Measurements from ENCODE around the gene APOBEC3A. TPM values are rescaled to one million over a fixed set of nuclear protein-coding genes. Genes with fewer than 3 reads are reported as not detected.

APOBEC3A gene
- total RNA-seq, 1 donor = not detected

DNA sequence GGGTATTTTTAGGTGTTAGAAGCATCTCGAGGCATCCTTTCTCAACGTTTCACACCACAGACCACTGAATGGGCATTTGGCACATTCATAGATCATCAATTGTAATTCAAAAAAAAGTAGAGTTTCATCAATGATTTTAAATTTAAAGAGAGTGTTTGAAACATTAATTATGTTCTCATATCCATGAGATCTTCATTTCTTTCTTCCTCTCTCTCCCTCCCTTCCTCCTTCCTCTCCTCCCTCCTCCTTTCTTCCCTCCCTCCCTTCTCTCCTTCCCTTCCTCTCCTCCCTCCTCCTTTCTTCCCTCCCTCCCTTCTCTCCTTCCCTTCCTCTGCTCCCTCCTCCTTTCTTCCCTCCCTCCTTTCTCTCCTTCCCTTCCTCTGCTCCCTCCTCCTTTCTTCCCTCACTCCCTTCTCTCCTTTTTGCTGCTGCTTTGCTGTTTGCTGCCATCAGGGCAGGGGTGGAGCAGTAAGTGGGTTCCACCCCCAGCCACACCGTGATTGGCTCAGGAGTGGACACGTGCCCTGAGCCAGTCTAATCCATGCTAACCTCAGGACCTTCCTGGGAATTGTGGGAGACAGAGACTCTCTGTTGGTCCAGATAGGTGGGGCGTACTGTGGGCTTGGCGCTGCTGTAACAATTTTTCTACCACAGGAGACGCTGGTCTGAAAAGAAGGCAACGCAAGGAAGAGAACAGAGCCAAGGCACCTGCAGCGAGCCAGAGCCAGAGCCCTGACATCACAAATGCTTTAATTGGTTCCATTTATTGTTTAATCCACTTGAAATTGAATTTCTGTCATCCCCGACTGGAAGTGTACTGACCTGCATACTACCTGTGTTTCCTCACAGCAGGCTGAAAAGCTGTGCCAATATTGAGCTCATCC lies 33.7 kb upstream of the APOBEC3A start:
- peak; percentile 75 for DNase-seq (ENCODE audit: low read depth)
- TF ChIP-seq, protein P1, sequence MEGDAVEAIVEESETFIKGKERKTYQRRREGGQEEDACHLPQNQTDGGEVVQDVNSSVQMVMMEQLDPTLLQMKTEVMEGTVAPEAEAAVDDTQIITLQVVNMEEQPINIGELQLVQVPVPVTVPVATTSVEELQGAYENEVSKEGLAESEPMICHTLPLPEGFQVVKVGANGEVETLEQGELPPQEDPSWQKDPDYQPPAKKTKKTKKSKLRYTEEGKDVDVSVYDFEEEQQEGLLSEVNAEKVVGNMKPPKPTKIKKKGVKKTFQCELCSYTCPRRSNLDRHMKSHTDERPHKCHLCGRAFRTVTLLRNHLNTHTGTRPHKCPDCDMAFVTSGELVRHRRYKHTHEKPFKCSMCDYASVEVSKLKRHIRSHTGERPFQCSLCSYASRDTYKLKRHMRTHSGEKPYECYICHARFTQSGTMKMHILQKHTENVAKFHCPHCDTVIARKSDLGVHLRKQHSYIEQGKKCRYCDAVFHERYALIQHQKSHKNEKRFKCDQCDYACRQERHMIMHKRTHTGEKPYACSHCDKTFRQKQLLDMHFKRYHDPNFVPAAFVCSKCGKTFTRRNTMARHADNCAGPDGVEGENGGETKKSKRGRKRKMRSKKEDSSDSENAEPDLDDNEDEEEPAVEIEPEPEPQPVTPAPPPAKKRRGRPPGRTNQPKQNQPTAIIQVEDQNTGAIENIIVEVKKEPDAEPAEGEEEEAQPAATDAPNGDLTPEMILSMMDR (IDR thresholded peaks at IDR 0.05; ENCODE audit: insufficient read depth, low read depth, low read length) = peak; percentile 34
- peak overlapping the region; percentile 33 for H3K4me3 ChIP-seq (ENCODE audit: low read depth, low read length)

DNA sequence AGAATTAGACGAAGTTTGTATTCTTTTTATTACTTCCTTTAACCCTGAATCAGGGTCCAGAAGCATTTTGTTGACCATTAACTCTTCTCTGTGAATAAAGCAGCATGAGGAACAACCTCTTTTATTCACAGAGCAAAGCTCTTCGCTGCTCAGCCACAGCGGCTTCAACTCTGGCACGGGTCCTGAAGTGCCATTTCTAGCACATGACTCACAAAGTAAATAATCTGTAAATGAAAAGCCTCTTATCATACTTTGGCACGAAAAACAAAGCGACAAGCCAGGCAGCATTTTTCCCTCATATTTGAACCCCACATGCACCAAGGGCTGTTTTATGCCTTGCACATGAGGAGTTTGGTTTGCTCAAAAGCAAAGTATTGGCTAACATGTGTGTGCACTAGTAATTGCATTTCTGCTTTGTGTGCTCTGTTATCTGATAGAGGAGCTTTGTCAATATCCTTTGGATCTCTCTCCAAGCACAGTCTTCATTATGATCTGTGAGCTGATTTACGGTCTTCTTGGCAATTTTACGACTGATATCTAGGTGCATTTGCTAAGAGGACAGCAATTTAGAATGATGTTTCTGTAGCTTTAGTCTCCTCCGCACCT lies 33.0 kb upstream of the APOBEC3A start:
- DNase-seq (ENCODE audit: low read depth) = peak; percentile 89
- peak overlapping the region; percentile 33 for H3K4me3 ChIP-seq (ENCODE audit: low read depth, low read length)
- TF ChIP-seq, protein P1 (IDR thresholded peaks at IDR 0.05; ENCODE audit: insufficient read depth, low read depth, low read length) = no peak

DNA sequence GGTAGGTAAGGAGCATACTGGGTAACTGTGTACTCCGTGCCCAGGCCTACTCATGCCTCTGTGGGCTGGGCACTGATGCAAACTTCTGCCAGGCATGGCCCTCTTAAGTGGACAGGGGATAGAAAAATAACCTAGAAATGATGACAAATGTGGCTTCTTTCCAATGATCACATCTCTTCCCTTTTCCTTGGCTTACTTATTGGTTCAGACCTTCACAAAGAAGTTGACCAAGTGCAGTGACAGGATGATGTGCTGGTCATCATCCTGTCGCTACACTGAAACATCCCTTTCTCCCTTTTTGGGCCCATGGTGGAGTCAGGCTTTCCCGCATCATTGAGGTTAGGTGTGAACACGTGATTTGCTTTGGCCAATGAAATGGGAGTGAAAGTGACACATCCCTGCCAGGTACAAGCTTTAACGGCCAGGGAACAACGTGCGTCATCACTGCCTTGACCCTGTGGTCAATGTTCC lies 31.8 kb upstream of the APOBEC3A start:
- H3K4me3 ChIP-seq (ENCODE audit: low read depth, low read length) = no peak overlapping the region
- TF ChIP-seq, protein P1 (IDR thresholded peaks at IDR 0.05; ENCODE audit: insufficient read depth, low read depth, low read length) = no peak
- no peak for DNase-seq (ENCODE audit: low read depth)

DNA sequence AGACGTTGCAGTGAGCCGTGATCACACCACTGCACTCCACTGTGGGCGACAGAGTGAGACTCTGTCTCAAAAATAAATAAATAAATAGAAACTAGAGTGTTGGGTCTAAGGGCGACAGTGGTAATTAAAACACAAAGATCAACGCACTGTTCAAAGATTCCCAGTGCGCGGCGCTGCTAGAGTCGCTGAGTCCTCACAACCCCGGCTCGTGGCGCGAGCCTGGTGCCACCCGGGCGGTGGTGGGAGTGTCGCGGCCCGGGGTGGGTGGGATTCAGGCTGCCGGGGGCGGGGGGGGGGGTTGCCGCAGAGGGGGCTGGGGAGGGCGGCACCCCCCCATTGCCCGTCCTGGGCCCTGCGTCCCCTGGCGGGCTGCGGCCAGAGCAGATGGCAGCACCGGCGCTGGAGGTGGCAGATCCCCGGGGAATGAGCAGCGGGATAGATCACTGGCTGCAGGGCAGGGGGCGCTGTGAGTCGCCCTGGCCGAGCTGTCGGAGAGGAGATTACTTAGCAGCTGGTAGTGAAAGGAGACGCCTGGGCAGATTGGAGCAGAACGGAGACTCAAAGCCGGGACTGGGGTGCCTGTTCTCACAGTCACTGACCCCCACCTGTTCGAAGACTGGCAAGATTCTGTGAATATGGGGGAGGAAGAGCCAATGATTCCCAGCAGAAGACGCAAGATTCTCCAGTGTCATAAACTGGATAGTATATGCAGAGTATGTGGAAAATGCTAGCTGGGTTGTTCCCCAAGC lies 30.2 kb upstream of the APOBEC3A start:
- peak overlapping the region; percentile 49 for H3K4me3 ChIP-seq (ENCODE audit: low read depth, low read length)
- peak; percentile 59 for DNase-seq (ENCODE audit: low read depth)
- TF ChIP-seq, protein P1 (IDR thresholded peaks at IDR 0.05; ENCODE audit: insufficient read depth, low read depth, low read length) = peak; percentile 74

DNA sequence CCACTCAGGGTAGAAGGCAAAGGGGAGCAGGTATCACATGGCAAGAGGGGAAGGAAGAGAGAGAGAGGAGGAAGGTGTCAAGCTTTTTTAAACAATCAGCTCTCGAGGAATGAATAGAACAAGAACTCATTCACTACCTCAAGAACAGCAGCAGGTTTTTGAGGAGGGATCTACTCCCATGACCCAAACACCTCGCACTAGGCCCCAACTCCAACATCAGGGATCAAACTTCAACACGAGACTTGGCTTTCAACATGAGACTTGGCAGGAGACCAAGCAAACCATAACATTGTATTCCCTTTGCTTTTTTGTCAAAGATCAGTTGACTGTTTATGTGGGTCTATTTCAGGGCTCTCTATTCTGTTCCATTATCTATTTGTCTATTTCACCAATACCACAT lies 26.9 kb upstream of the APOBEC3A start:
- no peak overlapping the region for H3K4me3 ChIP-seq (ENCODE audit: low read depth, low read length)
- TF ChIP-seq, protein P1 (IDR thresholded peaks at IDR 0.05; ENCODE audit: insufficient read depth, low read depth, low read length) = no peak
- no peak for DNase-seq (ENCODE audit: low read depth)

DNA sequence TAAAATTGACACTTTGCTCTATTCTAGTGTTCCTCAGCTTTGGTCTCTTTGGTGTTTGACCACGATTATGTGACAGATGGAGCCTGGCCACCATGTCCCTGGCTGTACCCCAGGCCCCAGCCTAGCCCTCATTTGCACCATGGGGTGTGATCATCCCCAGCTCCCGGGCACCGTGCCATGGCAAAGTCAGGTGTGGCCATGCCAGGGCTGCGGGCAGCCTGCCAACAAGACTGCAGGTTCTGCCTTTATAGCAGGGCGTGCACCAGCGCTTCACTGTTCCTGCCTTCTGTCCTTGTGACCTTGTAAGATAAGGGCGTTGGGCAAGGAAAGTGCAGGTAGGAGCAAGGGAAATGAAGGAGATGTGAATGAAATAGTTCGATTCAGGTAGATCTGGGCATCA lies 22.4 kb upstream of the APOBEC3A start:
- DNase-seq (ENCODE audit: low read depth) = no peak
- TF ChIP-seq, protein P1 (IDR thresholded peaks at IDR 0.05; ENCODE audit: insufficient read depth, low read depth, low read length) = no peak
- H3K4me3 ChIP-seq (ENCODE audit: low read depth, low read length) = no peak overlapping the region

All from fibroblast of villous mesenchyme (primary cell).